MCF 10A (cell line): Measurements from ENCODE around the gene EVC2. TPM values are rescaled to one million over a fixed set of nuclear protein-coding genes. Genes with fewer than 3 reads are reported as not detected.

ENCODE experiments used
- BruUV-seq: library from RNA; stranded (reverse); fragments of 400-500 nt; replicated peaks from 2 replicates; lab custom pipeline; 2021; lab: Mats Ljungman, UMichigan
- CTCF ChIA-PET: fragments of 300-600 bp; sonication (Branson Sonifier 250); formaldehyde crosslinking; extraction: SDS; loops from one replicate; lab custom pipeline; 2021; ENCODE audit warnings: antibody characterized with exemption, inconsistent platforms; lab: Yijun Ruan, JAX
- POLR2A ChIA-PET: fragments of 300-600, 350-650 bp; sonication (Branson Sonifier 250); formaldehyde crosslinking; extraction: SDS; loops from one replicate; lab custom pipeline; 2020; ENCODE audit warnings: antibody characterized with exemption, inconsistent platforms; lab: Yijun Ruan, JAX
- DNase-seq: peaks from one replicate; pipeline ENCODE4 v3.0.0-alpha.2; 2018; ENCODE audit not compliant: unreplicated experiment
- H3K27ac Mint-ChIP-seq: one replicate; pipeline ENCODE4 v1.8.0; 2022; ENCODE audit warnings: mild to moderate bottlenecking, low read depth, mixed read lengths; ENCODE audit not compliant: unreplicated experiment
- H3K27me3 Mint-ChIP-seq: one replicate; pipeline ENCODE4 v1.8.0; 2022; ENCODE audit warnings: mixed read lengths; ENCODE audit not compliant: insufficient read depth, unreplicated experiment
- H3K36me3 Mint-ChIP-seq: one replicate; pipeline ENCODE4 v1.8.0; 2022; ENCODE audit warnings: mild to moderate bottlenecking, moderate library complexity, mixed read lengths; ENCODE audit not compliant: insufficient read depth, unreplicated experiment
- H3K4me1 Mint-ChIP-seq: one replicate; pipeline ENCODE4 v1.8.0; 2022; ENCODE audit warnings: mixed read lengths; ENCODE audit not compliant: insufficient read depth, unreplicated experiment
- H3K4me3 Mint-ChIP-seq: one replicate; pipeline ENCODE4 v1.8.0; 2022; ENCODE audit warnings: mild to moderate bottlenecking, moderate library complexity, mixed read lengths; ENCODE audit not compliant: unreplicated experiment
- H3K9me3 Mint-ChIP-seq: one replicate; pipeline ENCODE4 v1.8.0; 2022; ENCODE audit warnings: mixed read lengths; ENCODE audit not compliant: unreplicated experiment
- intact Hi-C: fragments of 100-400 bp; cut with micrococcal nuclease; formaldehyde crosslinking; loops from 2 replicates; pipeline ENCODE4 v1.14.1; 2022
- total RNA-seq: library from RNA; stranded (reverse); gene quantifications from 2 replicates; pipeline ENCODE4 v1.2.3, GENCODE V29; 2022
- TF ChIP-seq, protein P1 (sequence below): fragments of 200-600 bp; IDR thresholded peaks from one replicate; pipeline ENCODE4 v1.8.0; 2022; ENCODE audit warnings: antibody characterized with exemption, mild to moderate bottlenecking; ENCODE audit not compliant: unreplicated experiment

The EVC2 gene
- total RNA-seq, 1 experiment from 2014 or later, result 5.5 TPM

DNA sequence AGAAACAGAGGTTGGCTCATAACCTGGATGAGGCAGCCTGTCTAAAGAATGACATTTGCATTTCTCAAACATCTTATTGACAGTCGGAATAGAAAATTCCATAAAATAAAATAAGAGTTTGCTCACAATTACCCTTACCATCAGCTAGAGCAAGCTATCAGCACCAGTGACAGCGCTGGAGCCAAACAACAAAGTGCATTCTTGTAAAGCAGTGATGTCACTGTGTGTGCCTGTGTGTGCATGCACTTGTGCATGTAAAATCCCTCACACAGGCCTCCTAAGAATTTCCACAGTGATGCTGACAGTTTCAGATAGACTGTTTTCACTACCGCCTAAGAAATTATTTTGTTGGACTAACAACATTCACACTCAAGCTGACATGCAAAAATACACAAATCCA lies 77.6 kb downstream of the EVC2 start:
- no peak overlapping the region for H3K27ac Mint-ChIP-seq
- peaks cover 7% of the 10 kb centered on the region for H3K36me3 Mint-ChIP-seq
- H3K4me3 Mint-ChIP-seq, result no peak overlapping the region
- H3K9me3 Mint-ChIP-seq, result peaks cover 2% of the 10 kb centered on the region
- no peak for DNase-seq
- no TSS peak for BruUV-seq
- intact Hi-C loops, result no loop called here
- TF ChIP-seq, protein P1, sequence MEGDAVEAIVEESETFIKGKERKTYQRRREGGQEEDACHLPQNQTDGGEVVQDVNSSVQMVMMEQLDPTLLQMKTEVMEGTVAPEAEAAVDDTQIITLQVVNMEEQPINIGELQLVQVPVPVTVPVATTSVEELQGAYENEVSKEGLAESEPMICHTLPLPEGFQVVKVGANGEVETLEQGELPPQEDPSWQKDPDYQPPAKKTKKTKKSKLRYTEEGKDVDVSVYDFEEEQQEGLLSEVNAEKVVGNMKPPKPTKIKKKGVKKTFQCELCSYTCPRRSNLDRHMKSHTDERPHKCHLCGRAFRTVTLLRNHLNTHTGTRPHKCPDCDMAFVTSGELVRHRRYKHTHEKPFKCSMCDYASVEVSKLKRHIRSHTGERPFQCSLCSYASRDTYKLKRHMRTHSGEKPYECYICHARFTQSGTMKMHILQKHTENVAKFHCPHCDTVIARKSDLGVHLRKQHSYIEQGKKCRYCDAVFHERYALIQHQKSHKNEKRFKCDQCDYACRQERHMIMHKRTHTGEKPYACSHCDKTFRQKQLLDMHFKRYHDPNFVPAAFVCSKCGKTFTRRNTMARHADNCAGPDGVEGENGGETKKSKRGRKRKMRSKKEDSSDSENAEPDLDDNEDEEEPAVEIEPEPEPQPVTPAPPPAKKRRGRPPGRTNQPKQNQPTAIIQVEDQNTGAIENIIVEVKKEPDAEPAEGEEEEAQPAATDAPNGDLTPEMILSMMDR, result no peak
- no peaks in the 10 kb centered on the region for H3K4me1 Mint-ChIP-seq
- H3K27me3 Mint-ChIP-seq, result no peaks in the 10 kb centered on the region
- ChIA-PET POLR2A (no interaction called here), CTCF (no interaction called here)

DNA sequence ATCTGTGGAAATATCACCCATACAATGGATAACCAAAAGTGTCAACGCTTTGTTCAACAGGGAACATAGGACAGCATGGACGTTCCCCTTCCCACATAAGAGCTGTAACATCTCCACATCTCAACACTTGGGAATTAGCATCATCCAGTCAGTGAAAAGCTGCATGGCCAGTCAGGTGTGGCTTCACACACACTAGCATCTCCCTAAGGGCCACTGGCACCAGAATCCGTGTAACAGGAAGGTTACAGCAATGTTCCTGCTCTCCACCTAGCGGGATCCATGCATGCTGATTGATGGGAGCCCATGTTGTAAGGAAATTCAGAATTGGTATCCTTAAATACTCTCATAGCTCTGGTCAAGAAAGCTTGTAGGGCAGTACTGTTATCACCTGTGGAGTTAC lies 78.8 kb downstream of the EVC2 start:
- Mint-ChIP-seq H3K36me3 (peaks cover 7% of the 10 kb centered on the region), H3K4me1 (no peaks in the 10 kb centered on the region), H3K4me3 (no peak overlapping the region), H3K9me3 (peaks cover 10% of the 10 kb centered on the region), H3K27ac (no peak overlapping the region), H3K27me3 (no peaks in the 10 kb centered on the region)
- TF ChIP-seq, protein P1, result no peak
- ChIA-PET CTCF (no interaction called here), POLR2A (no interaction called here)
- BruUV-seq, result no TSS peak
- intact Hi-C loops, result no loop called here
- no peak for DNase-seq

DNA sequence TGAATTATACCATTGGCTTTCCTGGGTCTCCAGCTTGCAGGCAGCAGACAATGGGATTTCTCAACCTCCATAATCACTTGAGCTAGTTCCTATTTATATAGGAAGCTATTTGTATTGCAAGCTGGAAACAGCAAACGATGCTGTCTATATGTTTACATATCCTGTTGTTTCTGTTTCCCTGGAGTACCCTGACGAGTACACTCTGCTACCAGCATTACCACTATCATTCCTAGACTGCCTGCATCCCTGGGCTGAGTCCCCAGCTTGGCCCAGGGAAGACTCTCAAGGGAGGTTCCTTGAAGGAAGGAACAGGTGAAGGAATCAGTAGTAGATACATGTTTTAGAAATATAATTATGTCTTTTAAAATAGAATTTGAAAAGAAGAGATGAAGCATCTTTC lies 81.4 kb downstream of the EVC2 start:
- POLR2A ChIA-PET, result interaction anchor here (0.7 kb wide), 1 partner anchor 9 kb away, joined by 3 read pairs; no protein-coding TSS in a partner anchor
- no peak overlapping the region for H3K27ac Mint-ChIP-seq
- intact Hi-C loops, result no loop called here
- H3K27me3 Mint-ChIP-seq, result no peaks in the 10 kb centered on the region
- no peak overlapping the region for H3K4me3 Mint-ChIP-seq
- TF ChIP-seq, protein P1, result no peak
- no TSS peak for BruUV-seq
- CTCF ChIA-PET, result no interaction called here
- DNase-seq, result no peak
- H3K4me1 Mint-ChIP-seq, result no peaks in the 10 kb centered on the region
- H3K9me3 Mint-ChIP-seq, result peaks cover 10% of the 10 kb centered on the region
- H3K36me3 Mint-ChIP-seq, result peaks cover 7% of the 10 kb centered on the region

DNA sequence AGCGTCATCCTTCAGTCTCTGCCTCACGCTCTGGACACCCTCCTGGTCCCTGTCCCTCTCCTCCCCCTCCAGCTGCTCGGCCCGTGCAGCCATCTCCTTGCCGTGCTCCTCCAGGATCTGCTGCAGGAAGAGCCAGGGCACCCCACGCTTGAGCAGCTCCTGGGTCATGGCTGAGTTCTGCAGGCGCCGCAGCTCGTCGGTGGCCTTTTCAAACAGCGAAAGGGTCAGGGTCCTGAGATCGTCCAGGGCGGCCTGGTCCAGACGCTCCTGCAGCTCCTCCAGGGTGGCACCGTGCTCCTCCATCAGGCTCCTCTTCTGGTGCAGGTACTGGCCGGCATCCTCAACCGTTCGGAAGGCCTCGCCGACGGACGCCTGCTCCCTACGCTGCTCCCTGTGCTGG lies 85.8 kb downstream of the EVC2 start:
- Mint-ChIP-seq H3K9me3 (peaks cover 10% of the 10 kb centered on the region), H3K36me3 (peaks cover 8% of the 10 kb centered on the region), H3K27ac (no peak overlapping the region), H3K27me3 (no peaks in the 10 kb centered on the region), H3K4me3 (no peak overlapping the region), H3K4me1 (no peaks in the 10 kb centered on the region)
- ChIA-PET POLR2A (no interaction called here), CTCF (no interaction called here)
- TF ChIP-seq, protein P1, result no peak
- no TSS peak for BruUV-seq
- intact Hi-C loops, result no loop called here
- DNase-seq, result no peak
